ENCODE results near the gene THAP8.

- TF ChIP-seq CTCF (IDR thresholded peaks at IDR 0.05) (no peak), POLR2A (IDR thresholded peaks at IDR 0.05; ENCODE audit: low read depth) (no peak), POLR2AphosphoS5 (IDR thresholded peaks at IDR 0.05) (no peak)
Observed at GRCh38 chr19:36023432-36023831, 30.7 kb downstream of the THAP8 start.

Data from esophagus muscularis mucosa (tissue), 3 donors.